GM13977 (cell line): Measurements from ENCODE around the gene POFUT2.

Source experiments
- DNase-seq: peaks from one replicate; pipeline ENCODE4 v3.0.0; 2012; ENCODE audit warnings: low spot score
- in situ Hi-C: fragments of 300-500 bp; cut with MboI; formaldehyde crosslinking; loops from one replicate; pipeline ENCODE4 v1.12.0; 2022; ENCODE audit warnings: low sequenced_read_pairs, low pct_unique_long_range_greater_than_20kb, mixed read lengths, inconsistent platforms; ENCODE audit not compliant: unreplicated experiment
- TF ChIP-seq, protein P1 (sequence below): IDR thresholded peaks from 2 replicates; pipeline ENCODE4 v1.5.1; 2012; ENCODE audit warnings: mild to moderate bottlenecking, control low read depth; ENCODE audit not compliant: insufficient read depth; ENCODE audit errors: extremely low read depth, missing control alignments

Gene POFUT2

DNA sequence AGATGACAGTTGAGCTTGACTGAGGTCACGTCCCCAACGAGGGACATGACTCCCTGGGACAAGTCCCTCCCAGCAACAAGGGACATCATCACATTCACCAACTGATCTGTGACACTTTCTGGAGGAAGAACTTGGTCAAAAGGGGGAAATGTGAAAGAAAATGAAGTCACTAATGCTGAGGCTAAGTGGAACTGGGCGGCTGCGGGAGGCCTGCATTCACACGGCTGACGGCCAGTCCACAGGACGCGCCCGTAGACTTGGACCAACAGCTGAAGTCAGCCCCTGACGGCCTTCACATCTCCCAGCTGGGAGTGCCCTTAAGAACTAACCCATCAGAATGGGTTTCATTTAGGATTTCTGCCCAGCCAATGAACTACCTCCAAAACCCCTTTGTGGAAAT, 26.6 kb downstream of the POFUT2 start:
- DNase-seq: no peak
- TF ChIP-seq, protein P1, sequence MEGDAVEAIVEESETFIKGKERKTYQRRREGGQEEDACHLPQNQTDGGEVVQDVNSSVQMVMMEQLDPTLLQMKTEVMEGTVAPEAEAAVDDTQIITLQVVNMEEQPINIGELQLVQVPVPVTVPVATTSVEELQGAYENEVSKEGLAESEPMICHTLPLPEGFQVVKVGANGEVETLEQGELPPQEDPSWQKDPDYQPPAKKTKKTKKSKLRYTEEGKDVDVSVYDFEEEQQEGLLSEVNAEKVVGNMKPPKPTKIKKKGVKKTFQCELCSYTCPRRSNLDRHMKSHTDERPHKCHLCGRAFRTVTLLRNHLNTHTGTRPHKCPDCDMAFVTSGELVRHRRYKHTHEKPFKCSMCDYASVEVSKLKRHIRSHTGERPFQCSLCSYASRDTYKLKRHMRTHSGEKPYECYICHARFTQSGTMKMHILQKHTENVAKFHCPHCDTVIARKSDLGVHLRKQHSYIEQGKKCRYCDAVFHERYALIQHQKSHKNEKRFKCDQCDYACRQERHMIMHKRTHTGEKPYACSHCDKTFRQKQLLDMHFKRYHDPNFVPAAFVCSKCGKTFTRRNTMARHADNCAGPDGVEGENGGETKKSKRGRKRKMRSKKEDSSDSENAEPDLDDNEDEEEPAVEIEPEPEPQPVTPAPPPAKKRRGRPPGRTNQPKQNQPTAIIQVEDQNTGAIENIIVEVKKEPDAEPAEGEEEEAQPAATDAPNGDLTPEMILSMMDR: no peak
- in situ Hi-C loops: no loop called here

DNA sequence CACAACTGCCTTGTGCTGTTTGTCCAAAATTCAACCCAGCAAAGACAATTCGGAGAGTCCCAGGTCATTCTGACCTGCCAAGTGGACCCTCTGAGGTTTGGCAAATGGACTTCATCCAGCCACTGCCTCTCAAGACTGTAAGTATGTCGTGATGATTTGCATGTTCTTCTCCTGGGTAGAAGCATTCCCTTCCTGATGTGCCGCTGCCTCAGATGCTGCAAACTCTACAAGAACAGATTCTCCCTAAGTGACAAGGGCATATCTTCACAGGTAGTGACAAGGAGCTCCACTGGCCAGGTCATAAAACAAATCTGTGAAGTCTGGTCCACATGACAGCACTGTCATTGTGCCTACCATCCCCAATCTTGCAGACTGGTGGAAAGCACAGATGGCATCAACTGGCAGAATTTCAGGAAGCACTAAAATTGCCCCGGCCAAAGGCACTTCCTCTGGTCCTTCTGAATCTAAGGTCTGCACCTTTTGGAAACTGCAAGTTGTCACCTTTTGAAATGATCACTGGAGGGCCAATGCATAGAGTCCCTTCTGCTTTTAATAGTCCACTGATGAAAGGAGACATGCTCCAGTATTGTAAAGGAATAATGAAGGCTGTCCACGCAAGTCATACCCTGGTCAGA, 27.4 kb downstream of the POFUT2 start:
- no peak for DNase-seq
- TF ChIP-seq, protein P1: no peak
- in situ Hi-C loops: no loop called here

DNA sequence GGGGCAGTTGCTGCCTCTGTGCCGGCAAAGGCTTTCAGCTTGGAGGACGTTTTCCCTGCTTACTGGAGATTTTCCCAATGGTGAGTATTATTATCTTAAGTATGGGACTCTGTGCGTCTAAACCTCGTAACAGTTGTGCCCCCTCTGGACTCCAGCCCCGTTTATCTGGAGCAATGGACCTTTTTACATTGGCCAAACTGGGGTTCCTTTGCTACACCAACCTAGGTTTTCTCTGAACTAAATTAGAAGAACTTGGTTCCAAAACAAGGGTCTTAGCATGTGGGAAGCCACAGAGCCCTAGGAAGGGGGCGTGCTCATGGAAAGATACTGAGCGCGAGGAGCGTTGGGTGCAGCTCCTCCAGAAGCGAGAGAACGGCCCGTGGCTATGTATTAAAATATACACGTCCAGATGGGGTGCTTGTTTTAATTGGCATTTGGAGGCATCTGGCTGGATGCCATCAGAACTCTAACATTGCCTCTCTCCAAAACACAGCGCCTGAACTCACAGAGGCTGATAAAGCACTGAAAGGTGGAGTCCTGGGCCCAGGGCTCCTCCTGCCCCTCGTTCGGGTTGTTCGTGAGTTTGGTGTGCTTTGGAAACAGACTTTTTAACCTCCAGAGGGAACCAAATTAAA, 28.4 kb downstream of the POFUT2 start:
- no peak for DNase-seq
- TF ChIP-seq, protein P1: no peak

DNA sequence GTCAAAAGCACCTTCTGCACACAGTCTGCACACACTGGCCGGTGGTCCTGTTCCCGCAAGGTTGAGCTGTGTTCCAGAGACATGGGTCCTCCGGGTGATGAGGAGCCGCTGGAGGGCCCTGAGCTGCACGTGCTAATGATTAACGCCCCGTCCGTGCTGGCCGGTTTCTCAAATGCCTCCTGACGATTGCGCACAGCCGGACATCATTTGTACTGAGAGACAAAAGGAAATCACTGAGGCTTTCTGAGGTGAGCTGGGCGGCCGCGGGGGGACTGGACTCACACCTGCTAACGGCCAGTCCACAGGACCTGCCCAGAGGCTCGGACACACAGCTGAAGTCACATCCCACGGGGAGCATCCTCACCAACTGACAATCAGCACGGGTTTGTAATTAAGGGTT, 29.2 kb downstream of the POFUT2 start:
- TF ChIP-seq, protein P1: no peak
- no peak for DNase-seq
- in situ Hi-C loops: no loop called here

More for the DNA sequence above, 28.4 kb downstream of the POFUT2 start:
- in situ Hi-C loops: no loop called here

DNA sequence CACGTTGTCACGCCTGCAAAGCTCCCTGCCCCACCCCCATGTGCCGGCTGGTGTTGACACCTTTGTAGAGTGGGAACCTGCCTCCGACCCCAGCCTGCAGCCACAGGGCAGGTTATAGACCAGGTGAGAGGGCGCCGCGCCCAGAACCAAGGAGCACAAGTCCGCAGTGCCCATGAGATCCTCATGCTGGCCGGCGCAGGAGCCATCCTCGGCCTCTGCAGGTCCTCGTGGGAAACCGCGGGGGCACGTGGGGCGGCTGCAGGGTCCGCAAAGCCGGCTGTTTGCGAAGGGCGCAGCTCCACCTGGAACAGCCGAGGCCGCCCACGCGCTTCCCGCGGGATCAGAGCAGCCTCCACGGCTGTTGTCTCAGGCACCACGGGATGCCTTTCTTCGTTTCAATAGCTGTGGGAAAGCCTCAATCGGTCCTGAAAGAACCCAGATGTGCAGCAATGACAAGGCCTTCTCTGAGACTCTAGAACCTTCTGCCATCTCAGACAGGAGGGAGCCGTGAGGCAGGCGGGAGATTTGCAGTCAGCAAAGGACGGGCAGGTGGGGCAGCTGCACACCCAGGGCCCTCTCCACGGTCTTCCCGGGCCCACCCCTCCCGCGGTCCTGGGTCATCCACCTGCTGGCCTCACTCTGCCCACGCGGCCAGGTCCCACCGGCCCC, 29.9 kb downstream of the POFUT2 start:
- in situ Hi-C loops: no loop called here
- DNase-seq: no peak
- TF ChIP-seq, protein P1: no peak

DNA sequence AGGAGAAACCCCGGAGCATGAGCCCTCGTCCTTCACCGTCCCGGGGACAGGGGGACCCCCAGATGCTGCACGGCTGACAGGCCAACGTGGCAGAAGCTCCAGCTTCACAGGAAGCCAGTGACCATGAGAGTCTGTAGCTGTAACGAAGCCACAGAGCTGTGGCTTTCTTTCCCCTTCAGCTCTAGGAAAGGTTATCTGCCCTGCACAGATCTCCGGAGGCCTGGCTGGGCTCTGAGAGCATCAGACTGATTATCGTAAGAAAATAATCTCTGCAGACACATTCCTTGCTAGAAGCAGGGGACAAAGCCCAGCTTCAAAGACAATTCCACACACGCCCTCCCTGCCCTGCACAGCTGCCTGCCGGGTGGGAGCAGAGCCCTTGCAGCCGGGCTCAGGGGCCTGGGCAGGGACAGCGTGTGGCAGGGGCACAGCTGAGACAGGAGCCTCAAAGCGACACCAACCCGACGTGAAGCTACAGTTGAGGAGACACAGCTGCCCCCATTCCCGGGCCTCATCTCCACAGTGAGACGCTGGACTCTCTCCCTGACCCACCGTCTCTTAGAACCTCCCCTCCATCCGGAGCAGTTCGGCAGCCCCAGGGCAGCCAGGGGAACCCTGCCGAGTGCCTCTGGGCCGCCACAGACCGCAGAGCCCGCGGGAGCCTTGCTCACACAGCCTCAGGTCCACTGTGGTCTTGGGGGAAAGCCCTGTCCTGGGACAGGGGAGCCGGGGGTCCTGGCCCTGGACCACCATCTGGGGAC, 30.6 kb downstream of the POFUT2 start:
- DNase-seq: no peak
- TF ChIP-seq, protein P1: no peak
- in situ Hi-C loops: no loop called here
